Chondrocyte (in vitro differentiated cells): ENCODE measurements around the gene RMND5A. TPM values are rescaled to one million over a fixed set of nuclear protein-coding genes. Genes with fewer than 3 reads are reported as not detected.

Source experiments
- DNase-seq: peaks from one replicate; pipeline ENCODE4 v3.0.0; 2021; ENCODE audit warnings: mixed read lengths, low spot score
- H3K27ac Mint-ChIP-seq: one replicate; pipeline ENCODE4 v1.8.0; 2021; ENCODE audit warnings: mild to moderate bottlenecking, moderate library complexity, mixed read lengths; ENCODE audit not compliant: unreplicated experiment
- H3K27me3 Mint-ChIP-seq: 2 replicates; pipeline ENCODE4 v1.8.0; 2021; ENCODE audit warnings: low read depth, mixed read lengths
- H3K36me3 Mint-ChIP-seq: 2 replicates; pipeline ENCODE4 v1.8.0; 2021; ENCODE audit warnings: low read depth, mixed read lengths
- H3K4me1 Mint-ChIP-seq: 2 replicates; pipeline ENCODE4 v1.8.0; 2021; ENCODE audit warnings: low read depth, mild to moderate bottlenecking, mixed read lengths
- H3K4me3 Mint-ChIP-seq: one replicate; pipeline ENCODE4 v1.8.0; 2021; ENCODE audit warnings: mild to moderate bottlenecking, moderate library complexity, mixed read lengths; ENCODE audit not compliant: unreplicated experiment
- H3K9me3 Mint-ChIP-seq: 2 replicates; pipeline ENCODE4 v1.8.0; 2021; ENCODE audit warnings: low read depth, mixed read lengths
- CTCF ChIP-seq: fragments of 200-600 bp; sonication (generic); IDR thresholded peaks from 2 replicates; pipeline ENCODE4 v1.5.0; 2021; ENCODE audit warnings: antibody characterized with exemption, mild to moderate bottlenecking, moderate library complexity
- total RNA-seq: library from RNA; stranded (reverse); gene quantifications from 3 replicates; pipeline ENCODE4 v1.2.1, GENCODE V29; 2021

The RMND5A gene
- total RNA-seq, 1 donor from 2014 or later: 24.0 TPM

GRCh38 chr2:86788165-86788564, 68.1 kb downstream of the RMND5A start:
- Mint-ChIP-seq H3K9me3 (no peaks in the 10 kb centered on the region), H3K27me3 (peaks cover 56% of the 10 kb centered on the region), H3K27ac (no peak overlapping the region), H3K36me3 (peaks cover 3% of the 10 kb centered on the region), H3K4me1 (peaks cover 12% of the 10 kb centered on the region), H3K4me3 (no peak overlapping the region)
- TF ChIP-seq CTCF: no peak
- DNase-seq: no peak

DNA sequence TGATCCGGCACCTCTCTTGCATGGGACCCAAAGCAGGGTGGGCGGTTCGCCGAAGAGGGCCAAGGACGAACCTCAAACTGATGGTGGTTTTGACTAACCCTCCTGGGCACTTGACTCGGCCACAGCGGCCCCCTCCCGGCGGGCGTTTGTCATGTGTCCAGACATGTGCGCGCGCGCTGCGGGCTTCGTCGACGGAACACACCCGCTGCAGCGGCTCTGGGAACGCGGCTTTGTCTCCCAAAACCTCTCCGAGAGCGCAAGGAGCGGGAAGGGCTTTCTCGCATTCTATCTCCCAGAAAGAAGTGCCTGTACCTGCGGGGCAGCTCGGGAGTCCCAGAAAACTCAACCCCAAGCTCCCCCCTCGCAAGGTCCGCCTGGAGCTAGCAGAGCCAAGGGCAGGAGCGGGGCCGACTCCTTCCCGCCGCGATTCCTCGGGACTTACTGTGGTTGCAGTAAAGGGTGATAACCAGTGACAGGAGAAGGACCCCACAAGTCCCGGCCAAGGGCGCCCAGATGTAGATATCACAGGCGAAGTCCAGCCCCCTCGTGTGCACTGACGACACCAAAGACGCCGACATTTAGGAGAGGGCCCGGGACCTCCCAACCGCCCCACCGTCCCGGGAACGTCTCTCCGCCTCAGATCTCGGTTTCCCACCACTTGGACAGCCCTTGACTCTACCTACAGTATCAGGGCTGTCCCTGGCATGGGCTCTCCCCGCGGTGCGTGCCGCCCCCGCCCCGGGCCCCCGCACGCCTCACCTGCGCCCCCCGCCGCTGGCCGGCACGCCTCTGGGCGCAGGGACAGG, 69.0 kb downstream of the RMND5A start:
- Mint-ChIP-seq H3K4me3 (peak overlapping the region; percentile 9), H3K27me3 (peaks cover 65% of the 10 kb centered on the region), H3K9me3 (no peaks in the 10 kb centered on the region), H3K4me1 (peaks cover 12% of the 10 kb centered on the region), H3K36me3 (peaks cover 3% of the 10 kb centered on the region), H3K27ac (no peak overlapping the region)
- no peak for DNase-seq
- no peak for TF ChIP-seq CTCF

- no peak for TF ChIP-seq CTCF
- Mint-ChIP-seq H3K4me1 (peaks cover 12% of the 10 kb centered on the region), H3K27me3 (peaks cover 71% of the 10 kb centered on the region), H3K4me3 (no peak overlapping the region), H3K27ac (no peak overlapping the region), H3K9me3 (no peaks in the 10 kb centered on the region), H3K36me3 (peaks cover 3% of the 10 kb centered on the region)
- DNase-seq: no peak
Measured at GRCh38 chr2:86789687-86790133, 69.6 kb downstream of the RMND5A start.

GRCh38 chr2:86790134-86790675, 70.1 kb downstream of the RMND5A start:
- TF ChIP-seq CTCF: no peak
- Mint-ChIP-seq H3K27me3 (peaks cover 76% of the 10 kb centered on the region), H3K4me3 (peak overlapping the region; percentile 33), H3K27ac (no peak overlapping the region), H3K4me1 (peaks cover 12% of the 10 kb centered on the region), H3K9me3 (peaks cover 3% of the 10 kb centered on the region), H3K36me3 (peaks cover 6% of the 10 kb centered on the region)
- DNase-seq: no peak

GRCh38 chr2:86790676-86791572, 70.8 kb downstream of the RMND5A start, which contains the start of gene CD8A:
Gene CD8A (minus strand): TSS chr2:86790913. CDS start chr2:86790825, 88 bp downstream.
- Mint-ChIP-seq H3K27ac (no peak within 1 kb of the TSS), H3K36me3 (peaks cover 12% of the 10 kb centered on the region), H3K4me3 (peak within 1 kb of the TSS; percentile 56), H3K9me3 (peaks cover 10% of the 10 kb centered on the region), H3K27me3 (peaks cover 76% of the 10 kb centered on the region), H3K4me1 (peaks cover 12% of the 10 kb centered on the region)
- TF ChIP-seq CTCF: no peak
- no peak for DNase-seq
